IMR-90 (cell line): Measurements from ENCODE around the gene RETREG1. TPM values are rescaled to one million over a fixed set of nuclear protein-coding genes. Genes with fewer than 3 reads are reported as not detected.

Source experiments
- ATAC-seq: fragments of 200-7000 bp; cut with Tn5 transposase; 2 replicates; pipeline ENCODE4 v1.9.1; 2020; ENCODE audit warnings: low read depth, mild to moderate bottlenecking, moderate library complexity
- BruUV-seq: library from RNA; stranded (reverse); fragments of 400-500 nt; replicated peaks from 2 replicates; lab custom pipeline; 2021; lab: Mats Ljungman, UMichigan
- CTCF ChIA-PET: fragments of 300-600 bp; formaldehyde crosslinking; extraction: SDS; loops from one replicate; lab custom pipeline; 2021; ENCODE audit warnings: antibody characterized with exemption; lab: Yijun Ruan, JAX
- POLR2A ChIA-PET: fragments of 300-600 bp; sonication (Branson Sonifier 250); formaldehyde crosslinking; loops from one replicate; lab custom pipeline; 2022; ENCODE audit warnings: antibody characterized with exemption; ENCODE audit not compliant: unreplicated experiment; lab: Charles Lee
- DNase-seq: peaks from one replicate; pipeline ENCODE4 v3.0.0; 2013
- H2AFZ ChIP-seq: replicated peaks from 2 replicates; pipeline ENCODE3; 2013; ENCODE audit warnings: low read length, mild to moderate bottlenecking; ENCODE audit not compliant: poor library complexity
- H2AK5ac ChIP-seq: 2 replicates; pipeline ENCODE4 v1.6.1; 2013; ENCODE audit warnings: low read depth, low read length, inconsistent platforms
- H2AK9ac ChIP-seq: replicated peaks from 2 replicates; pipeline ENCODE3; 2013; ENCODE audit warnings: mild to moderate bottlenecking, low read depth, low read length, moderate library complexity; ENCODE audit not compliant: poor library complexity
- H2BK120ac ChIP-seq: 2 replicates; pipeline ENCODE4 v1.6.1; 2013; ENCODE audit warnings: low read depth, low read length, inconsistent platforms
- H2BK15ac ChIP-seq: 3 replicates; pipeline ENCODE4 v1.6.1; 2013; ENCODE audit warnings: low read depth, low read length, inconsistent platforms
- H2BK20ac ChIP-seq: 2 replicates; pipeline ENCODE4 v1.6.1; 2013; ENCODE audit warnings: low read depth, mild to moderate bottlenecking, inconsistent platforms, low read length, moderate library complexity
- H2BK5ac ChIP-seq: 2 replicates; pipeline ENCODE4 v1.6.1; 2013; ENCODE audit warnings: mild to moderate bottlenecking, low read depth, low read length, inconsistent platforms; ENCODE audit not compliant: poor library complexity, severe bottlenecking
- H3K14ac ChIP-seq: replicated peaks from 2 replicates; pipeline ENCODE4 v1.6.1; 2013; ENCODE audit warnings: low read depth, low read length, inconsistent platforms
- H3K18ac ChIP-seq: 2 replicates; pipeline ENCODE4 v1.6.1; 2013; ENCODE audit warnings: low read depth, low read length, control low read depth
- H3K23ac ChIP-seq: 2 replicates; pipeline ENCODE4 v1.6.1; 2013; ENCODE audit warnings: low read depth, low read length, inconsistent platforms
- H3K27ac ChIP-seq: 2 replicates; pipeline ENCODE4 v1.5.1; 2013; ENCODE audit warnings: mild to moderate bottlenecking, control low read depth, low read length; ENCODE audit not compliant: insufficient read depth
- H3K27me3 ChIP-seq: 2 replicates; pipeline ENCODE4 v1.6.1; 2013; ENCODE audit warnings: low read length; ENCODE audit not compliant: control insufficient read depth, insufficient read depth
- H3K36me3 ChIP-seq: 2 replicates; pipeline ENCODE4 v1.6.1; 2013; ENCODE audit warnings: low read length, mixed read lengths; ENCODE audit not compliant: control insufficient read depth, insufficient read depth
- H3K4ac ChIP-seq: 2 replicates; pipeline ENCODE4 v1.6.1; 2013; ENCODE audit warnings: low read depth, low read length, inconsistent platforms
- H3K4me1 ChIP-seq: 2 replicates; pipeline ENCODE4 v1.6.1; 2013; ENCODE audit warnings: low read length, mixed read lengths; ENCODE audit not compliant: control insufficient read depth, insufficient read depth
- H3K4me2 ChIP-seq: 2 replicates; pipeline ENCODE4 v1.6.1; 2013; ENCODE audit warnings: low read depth, mild to moderate bottlenecking, control low read depth, low read length, moderate library complexity
- H3K4me3 ChIP-seq: 2 replicates; pipeline ENCODE4 v1.5.1; 2013; ENCODE audit warnings: low read depth, mild to moderate bottlenecking, control low read depth, low read length, moderate library complexity; ENCODE audit not compliant: insufficient read depth
- H3K56ac ChIP-seq: 2 replicates; pipeline ENCODE4 v1.6.1; 2013; ENCODE audit warnings: low read length, inconsistent platforms; ENCODE audit not compliant: insufficient read depth; ENCODE audit errors: extremely low read depth
- H3K79me1 ChIP-seq, 2 experiments: 2 replicates each; pipeline ENCODE4 v1.6.1; 2013; ENCODE audit warnings: low read length in 2 of 2, inconsistent platforms in 1 of 2, low read depth in 1 of 2
- H3K9ac ChIP-seq: 2 replicates; pipeline ENCODE4 v1.6.1; 2013; ENCODE audit warnings: low read depth, low read length, control low read depth
- H3K9me1 ChIP-seq: 2 replicates; pipeline ENCODE4 v1.6.1; 2013; ENCODE audit warnings: low read length, inconsistent platforms; ENCODE audit not compliant: insufficient read depth
- H3K9me3 ChIP-seq: 2 replicates; pipeline ENCODE4 v1.6.1; 2013; ENCODE audit warnings: low read length; ENCODE audit not compliant: control insufficient read depth, insufficient read depth
- H4K20me1 ChIP-seq: 2 replicates; pipeline ENCODE4 v1.6.1; 2013; ENCODE audit warnings: low read length, inconsistent platforms; ENCODE audit not compliant: insufficient read depth
- H4K5ac ChIP-seq: 2 replicates; pipeline ENCODE4 v1.6.1; 2013; ENCODE audit warnings: mild to moderate bottlenecking, low read depth, low read length, control low read depth
- H4K8ac ChIP-seq, 2 experiments: 2 replicates each; pipeline ENCODE4 v1.6.1; 2013; ENCODE audit warnings: low read depth in 2 of 2, low read length in 2 of 2, control low read depth in 1 of 2, inconsistent platforms in 1 of 2
- H4K91ac ChIP-seq: 2 replicates; pipeline ENCODE4 v1.6.1; 2013; ENCODE audit warnings: low read depth, low read length, inconsistent platforms; ENCODE audit not compliant: insufficient read depth
- BHLHE40 ChIP-seq: fragments of 150-350 bp; IDR thresholded peaks from 2 replicates; pipeline ENCODE4 v1.6.1; 2016; ENCODE audit warnings: mild to moderate bottlenecking, low read depth, low read length
- MAZ ChIP-seq: IDR thresholded peaks from 2 replicates; pipeline ENCODE4 v1.6.1; 2012; ENCODE audit warnings: low read depth, mild to moderate bottlenecking, low read length, improper control_type of control experiment, moderate library complexity, borderline replicate concordance
- POLR2A ChIP-seq: IDR thresholded peaks from 2 replicates; pipeline ENCODE4 v1.6.1; 2012; ENCODE audit warnings: mild to moderate bottlenecking, low read depth, low read length
- SMC3 ChIP-seq: fragments of 150-350 bp; IDR thresholded peaks from 2 replicates; pipeline ENCODE4 v1.6.1; 2016; ENCODE audit warnings: low read depth, mild to moderate bottlenecking, antibody characterized with exemption, low read length, moderate library complexity
- WGBS, 2 experiments: methylation state at CpG; one replicate each; pipeline versions ENCODE4 v1.1.5 to v1.1.7; 2013; ENCODE audit warnings: missing lambda C conversion rate in 2 of 2; ENCODE audit not compliant: insufficient read length in 1 of 2; ENCODE audit errors: extremely low coverage in 2 of 2; 5-methylcytosine and 5-hydroxymethylcytosine counted together
- dilution Hi-C: fragments of 300-500 bp; cut with HindIII; formaldehyde crosslinking; loops from one replicate; pipeline ENCODE4 v1.14.3; 2018; ENCODE audit warnings: low sequenced_read_pairs; ENCODE audit not compliant: unreplicated experiment
- in situ Hi-C: fragments of 300-500 bp; cut with MboI; formaldehyde crosslinking; loops from 3 replicates; pipeline ENCODE4 v1.14.3; 2019; ENCODE audit warnings: low sequenced_read_pairs, inconsistent platforms, mixed read lengths
- intact Hi-C: fragments of 100-400 bp; cut with micrococcal nuclease; formaldehyde crosslinking; loops from 2 replicates; pipeline ENCODE4 v1.10.0; 2022
- polyA plus RNA-seq, 3 experiments: library from polyadenylated mRNA; depleted of rRNA; stranded (reverse); fragments of >200 nt; gene quantifications; 2 replicates each; pipeline ENCODE4 v1.2.3, GENCODE V29; 2012; ENCODE audit warnings: low replicate concordance in 1 of 3
- total RNA-seq: library from RNA; depleted of rRNA; stranded (reverse); fragments of >200 nt; gene quantifications from 2 replicates; pipeline ENCODE4 v1.2.3, GENCODE V29; 2012

Gene RETREG1
- total and polyA plus RNA-seq, 2 of the 4 experiments (the other 2 are of a cell fraction): not detected

- ATAC-seq: no peak
- ChIA-PET POLR2A (no interaction called here), CTCF (interaction anchor here (0.6 to 2.4 kb wide), 4 partner anchors 54 to 173 kb away, joined by 3 to 11 read pairs (median 6); no protein-coding TSS in a partner anchor)
- 57% methylated on average over 1 of the region's 8 CpGs; no CpG with 5 or more reads in 1 of the 2 experiments for WGBS, 2 experiments
- no peak overlapping the region for H3K14ac ChIP-seq
- intact Hi-C loops: no loop called here
- H3K36me3 ChIP-seq: no peaks in the 10 kb centered on the region
- H2BK15ac ChIP-seq: no peak overlapping the region
- H4K91ac ChIP-seq: no peak overlapping the region
- H3K4ac ChIP-seq: no peak overlapping the region
- no peak for DNase-seq
- H3K4me3 ChIP-seq: no peak overlapping the region
- dilution Hi-C loops: no loop called here
- H3K9ac ChIP-seq: no peak overlapping the region
- peaks cover 26% of the 10 kb centered on the region for H3K27me3 ChIP-seq
- no peak overlapping the region for H2BK20ac ChIP-seq
- BruUV-seq: no TSS peak
- no peak overlapping the region for H3K23ac ChIP-seq
- TF ChIP-seq BHLHE40: no peak
- no peak for TF ChIP-seq MAZ
- TF ChIP-seq POLR2A: no peak
- no peak for TF ChIP-seq SMC3
- H2BK5ac ChIP-seq: no peak overlapping the region
- H4K5ac ChIP-seq: no peak overlapping the region
- H2AK9ac ChIP-seq: no peak overlapping the region
- H3K4me1 ChIP-seq: no peaks in the 10 kb centered on the region
- H3K4me2 ChIP-seq: no peak overlapping the region
- no peaks in the 10 kb centered on the region for H3K9me1 ChIP-seq
- no peak overlapping the region for H3K56ac ChIP-seq
- no peak overlapping the region for H4K8ac ChIP-seq
- no peak overlapping the region for H2AFZ ChIP-seq
- peaks cover 3% of the 10 kb centered on the region; the same call in 1 of the 2 replicates for H3K9me3 ChIP-seq
- no peaks in the 10 kb centered on the region for H3K79me1 ChIP-seq
- H3K18ac ChIP-seq: no peak overlapping the region
- H2AK5ac ChIP-seq: no peak overlapping the region
- in situ Hi-C loops: loop anchor here (25.0 kb wide), 1 partner anchor 1821 kb away; no protein-coding TSS in a partner anchor
- no peaks in the 10 kb centered on the region for H4K20me1 ChIP-seq
- H3K27ac ChIP-seq: no peak overlapping the region
- H2BK120ac ChIP-seq: no peak overlapping the region
Measured at GRCh38 chr5:16490911-16491310, 125.9 kb downstream of the RETREG1 start.
